Measurements from ENCODE around the gene KIF5C.

Gene KIF5C

DNA sequence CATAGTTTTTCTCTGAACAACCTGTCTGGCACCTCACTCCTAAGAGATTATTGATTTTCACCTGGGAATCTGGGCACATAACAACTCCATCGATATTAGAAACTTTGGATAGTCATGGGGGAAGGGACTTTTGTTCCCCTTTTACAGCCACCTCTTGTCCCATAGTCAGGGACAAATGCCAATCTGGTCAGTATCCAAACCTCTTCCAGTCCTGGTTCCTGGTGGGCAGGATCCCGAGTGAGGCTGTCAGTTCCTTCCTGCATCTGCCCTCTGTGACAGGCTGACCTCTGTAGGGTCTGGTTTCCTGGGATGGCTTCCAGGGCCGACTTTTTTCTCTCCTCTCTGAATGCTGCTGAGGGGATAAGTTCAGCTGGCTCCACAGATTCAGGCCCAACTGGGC, 11.0 kb downstream of the KIF5C start:
- FAIRE-seq: no peak

DNA sequence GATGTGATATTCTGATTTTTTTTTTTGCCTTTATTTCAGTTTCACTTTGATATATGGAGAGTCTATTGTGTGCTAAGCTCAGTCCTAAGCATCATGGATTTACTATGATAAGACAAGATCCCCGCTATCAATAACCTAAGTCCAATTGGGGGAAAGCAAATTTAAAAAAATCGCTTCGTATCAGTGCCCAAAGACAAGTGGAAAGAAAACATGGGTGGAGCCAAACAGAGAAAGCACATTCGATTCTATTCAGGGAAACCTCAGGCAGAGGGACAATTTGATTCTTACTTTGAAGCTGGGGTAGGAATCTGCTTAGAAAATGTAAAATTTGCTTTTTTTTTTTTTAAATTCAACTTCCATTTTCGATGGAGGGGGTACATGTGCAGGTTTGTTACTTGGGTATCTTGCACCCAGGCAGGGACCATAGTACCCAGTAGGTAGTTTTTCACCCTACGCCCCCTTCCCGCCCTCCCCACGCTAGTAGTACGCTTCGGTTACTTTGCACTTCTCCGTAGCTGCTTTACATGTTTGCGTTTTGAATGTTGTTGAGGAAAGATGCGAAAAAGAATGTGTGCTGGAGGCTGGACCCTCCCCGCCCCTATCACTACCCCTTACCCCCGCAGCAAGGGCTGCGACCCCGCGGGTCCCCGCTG, 12.4 kb downstream of the KIF5C start:
- DNase-seq (ENCODE audit: extremely low spot score, insufficient read length, low read depth): no peak
- no peak for FAIRE-seq

More for the DNA sequence above, 11.0 kb downstream of the KIF5C start:
- DNase-seq (ENCODE audit: extremely low spot score, insufficient read length, low read depth): no peak

DNA sequence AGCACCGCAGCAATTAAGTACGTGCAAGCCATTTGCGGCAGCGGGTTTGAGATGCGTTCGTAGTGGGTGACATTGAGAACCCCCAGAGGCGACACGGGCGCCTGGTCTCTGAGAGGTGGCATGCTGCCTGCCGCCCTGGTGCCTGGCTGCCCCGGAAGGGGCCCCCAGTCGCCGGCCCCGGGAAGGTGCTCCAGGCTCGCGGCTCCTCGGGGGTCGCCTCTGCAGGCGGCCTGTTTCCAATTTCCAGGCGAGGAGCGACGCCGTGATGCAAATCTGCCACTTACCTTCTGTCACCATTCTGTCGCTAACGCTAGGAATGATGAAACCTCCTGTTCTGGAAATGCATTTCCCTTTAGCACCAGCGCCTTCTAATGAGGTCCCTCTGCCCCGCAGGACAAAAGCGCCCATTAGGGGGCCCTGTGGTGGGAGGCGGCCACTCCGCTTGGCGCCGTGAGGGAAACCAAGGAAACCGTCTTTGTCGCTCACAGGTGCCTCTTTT, 13.0 kb downstream of the KIF5C start:
- DNase-seq (ENCODE audit: extremely low spot score, insufficient read length, low read depth) (no peak), FAIRE-seq (no peak)

DNA sequence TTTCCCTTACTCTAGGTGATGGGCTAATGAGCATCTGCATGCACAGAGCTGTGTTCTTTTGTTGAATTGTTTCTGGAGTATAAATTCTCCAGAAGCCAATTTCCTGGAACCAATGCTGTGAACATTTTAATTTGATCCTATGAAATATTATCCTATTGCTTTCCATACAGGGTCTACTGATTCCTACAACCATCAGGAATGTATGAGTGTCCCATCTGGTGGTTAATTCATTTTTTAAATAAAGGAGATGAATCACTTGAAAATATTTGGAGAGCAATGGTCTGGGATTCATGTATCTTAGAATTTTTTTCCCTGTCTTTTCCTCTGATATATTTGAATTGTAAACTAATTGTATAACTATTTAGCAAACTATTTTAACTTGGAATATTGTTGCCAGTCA, 14.0 kb downstream of the KIF5C start:
- DNase-seq (ENCODE audit: extremely low spot score, insufficient read length, low read depth): no peak

DNA sequence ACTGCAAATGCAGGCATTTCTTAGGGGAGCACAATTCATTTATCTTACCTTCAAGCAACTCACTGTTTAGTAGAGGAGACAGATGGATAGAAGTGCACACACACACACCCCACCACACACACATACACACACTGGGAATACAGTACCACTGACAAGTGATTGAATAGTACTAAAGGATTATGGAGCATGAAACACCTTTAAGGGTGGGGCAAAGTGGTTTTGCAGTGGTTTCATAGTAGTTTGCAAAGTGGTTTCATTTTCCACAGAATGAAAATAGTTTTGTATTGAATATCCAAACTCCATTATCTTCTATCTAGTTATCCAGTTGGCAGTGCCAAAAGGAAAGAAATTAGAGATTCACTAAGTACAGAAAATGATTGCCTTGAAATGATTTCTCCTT, 18.9 kb downstream of the KIF5C start:
- no peak for DNase-seq (ENCODE audit: extremely low spot score, insufficient read length, low read depth)
- no peak for FAIRE-seq

More for the DNA sequence above, 14.0 kb downstream of the KIF5C start:
- no peak for FAIRE-seq

DNA sequence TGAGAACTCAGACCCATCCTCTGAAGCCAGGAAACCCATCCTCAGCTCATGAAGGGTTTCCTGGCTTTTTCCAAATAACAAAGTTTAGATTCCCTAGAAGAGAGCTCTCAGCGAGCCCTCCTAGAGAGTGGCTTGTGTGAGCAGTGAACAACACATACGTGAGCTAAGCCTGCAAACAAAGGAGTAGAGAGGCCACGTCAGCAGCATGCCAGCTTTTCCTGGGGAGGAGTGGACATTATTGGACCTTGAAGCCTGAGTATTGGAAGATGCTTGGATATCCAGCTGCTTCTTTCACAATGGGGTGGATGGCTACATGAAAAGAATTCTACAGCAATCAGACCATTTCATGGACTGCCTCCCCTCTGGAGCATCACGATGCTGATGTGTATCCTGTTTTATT, 21.1 kb downstream of the KIF5C start:
- no peak for DNase-seq (ENCODE audit: extremely low spot score, insufficient read length, low read depth)
- FAIRE-seq: no peak

DNA sequence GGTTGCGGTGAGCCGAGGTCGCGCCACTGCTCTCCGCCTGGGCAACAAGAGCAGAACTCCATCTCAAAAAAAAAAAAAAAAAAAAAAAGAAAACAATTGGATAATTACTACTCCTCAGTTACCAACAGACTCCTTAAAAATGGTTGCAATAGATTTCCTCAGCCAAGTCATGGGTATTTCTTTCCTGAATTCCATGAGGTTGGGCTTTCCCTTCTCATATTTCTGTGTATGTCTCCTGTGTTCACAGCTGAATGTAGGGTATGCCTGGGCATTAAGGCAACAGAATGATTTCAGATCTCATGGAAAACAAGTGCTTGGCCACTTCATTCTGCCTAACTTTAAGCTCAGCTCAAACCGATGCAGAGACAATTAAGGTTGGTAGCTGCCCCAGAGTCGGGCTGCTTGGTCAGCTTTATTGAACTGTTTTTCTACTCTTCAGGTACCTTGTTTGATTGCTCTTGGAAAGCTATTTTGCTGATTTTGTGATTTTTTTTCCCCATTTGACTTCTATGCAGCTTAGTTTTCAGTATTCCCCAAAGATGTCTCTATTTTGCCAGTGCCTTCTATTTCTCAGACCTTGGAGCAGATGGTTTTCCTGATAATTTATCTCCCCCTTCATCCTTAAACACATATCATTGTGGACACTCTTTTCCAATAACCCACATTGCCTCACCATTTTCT, 24.8 kb downstream of the KIF5C start:
- no peak for DNase-seq (ENCODE audit: extremely low spot score, insufficient read length, low read depth)
- no peak for FAIRE-seq

DNA sequence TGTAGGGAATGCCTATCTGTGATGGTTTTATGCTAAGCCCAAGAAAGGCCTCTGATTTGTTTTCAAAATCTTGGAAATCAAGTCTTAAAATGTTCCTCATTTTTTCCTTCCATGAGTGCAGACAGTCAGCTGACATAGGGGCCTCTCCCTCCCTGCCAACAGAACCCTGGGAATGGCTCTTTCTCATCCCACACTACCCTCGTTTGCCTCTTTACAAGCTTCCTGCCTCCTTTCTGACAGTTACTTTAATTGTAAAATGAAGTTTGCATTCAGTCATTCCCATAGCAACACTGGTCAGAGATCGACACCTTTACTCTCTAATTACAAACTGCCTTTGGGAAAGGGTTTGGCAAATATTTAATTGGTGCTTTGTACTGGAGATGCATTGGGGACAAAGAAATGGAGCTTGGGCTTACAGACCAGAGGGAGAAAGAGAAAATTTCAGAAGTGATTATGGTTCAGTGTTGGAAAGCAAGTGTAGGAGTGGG, 25.4 kb downstream of the KIF5C start:
- DNase-seq (ENCODE audit: extremely low spot score, insufficient read length, low read depth): no peak
- no peak for FAIRE-seq

DNA sequence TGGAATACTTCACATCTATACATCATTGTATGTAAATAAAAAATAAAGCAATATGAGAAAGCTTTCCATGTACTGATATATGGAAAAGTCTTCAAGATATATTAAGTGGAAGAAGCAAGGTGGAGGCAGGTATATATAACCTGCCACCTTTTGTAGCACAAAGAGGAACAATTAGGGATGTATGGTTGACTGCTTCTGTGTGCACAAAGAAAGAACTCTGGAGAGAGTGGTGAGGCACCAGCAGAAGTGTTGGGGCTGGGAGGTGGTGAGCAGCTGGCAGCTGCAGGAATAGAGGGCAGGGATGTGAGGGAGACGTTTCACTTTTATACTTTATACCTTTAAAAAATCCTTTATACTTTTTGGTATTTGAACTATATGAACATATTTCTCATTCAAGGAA, 26.1 kb downstream of the KIF5C start:
- no peak for FAIRE-seq
- DNase-seq (ENCODE audit: extremely low spot score, insufficient read length, low read depth): no peak

DNA sequence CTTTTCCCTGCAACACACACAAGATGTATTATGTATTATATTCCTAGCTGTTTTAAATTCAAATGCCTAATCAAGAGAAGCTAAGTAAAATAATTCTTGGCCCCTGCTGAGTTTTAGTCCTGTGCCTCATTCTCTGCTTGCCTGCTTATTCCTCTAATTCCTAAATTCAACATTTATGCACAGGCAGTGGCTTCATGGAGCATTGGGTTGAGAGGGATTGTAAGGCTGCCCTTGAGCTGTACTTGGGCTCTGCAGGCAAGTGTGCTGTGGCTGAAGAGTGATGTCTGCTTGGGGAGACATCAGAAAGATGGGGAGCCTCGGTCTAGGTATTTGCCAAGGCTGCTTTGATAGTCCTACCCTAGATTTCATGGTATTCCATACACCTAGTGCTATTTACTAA, 27.8 kb downstream of the KIF5C start:
- no peak for DNase-seq (ENCODE audit: extremely low spot score, insufficient read length, low read depth)
- FAIRE-seq: no peak

DNA sequence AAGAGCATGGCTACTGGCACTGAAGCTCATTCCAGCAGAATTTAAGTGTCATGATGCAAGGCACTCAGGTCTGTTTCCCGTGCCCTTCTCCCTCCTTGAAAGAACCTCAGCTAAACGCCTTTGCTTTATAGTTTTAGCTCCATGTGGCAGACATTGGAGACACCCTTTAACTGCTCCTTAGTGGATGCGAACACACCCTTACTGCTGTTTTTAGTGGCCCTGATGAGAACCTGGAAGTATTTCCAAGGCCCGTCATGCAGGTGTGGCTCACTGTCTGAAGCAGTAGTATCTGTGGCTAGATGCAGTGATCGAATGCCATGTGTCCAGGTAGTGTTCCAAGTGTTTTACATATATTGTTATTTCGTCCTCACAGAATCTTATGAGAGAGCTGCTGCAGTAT, 28.3 kb downstream of the KIF5C start:
- FAIRE-seq (no peak), DNase-seq (ENCODE audit: extremely low spot score, insufficient read length, low read depth) (no peak)

DNA sequence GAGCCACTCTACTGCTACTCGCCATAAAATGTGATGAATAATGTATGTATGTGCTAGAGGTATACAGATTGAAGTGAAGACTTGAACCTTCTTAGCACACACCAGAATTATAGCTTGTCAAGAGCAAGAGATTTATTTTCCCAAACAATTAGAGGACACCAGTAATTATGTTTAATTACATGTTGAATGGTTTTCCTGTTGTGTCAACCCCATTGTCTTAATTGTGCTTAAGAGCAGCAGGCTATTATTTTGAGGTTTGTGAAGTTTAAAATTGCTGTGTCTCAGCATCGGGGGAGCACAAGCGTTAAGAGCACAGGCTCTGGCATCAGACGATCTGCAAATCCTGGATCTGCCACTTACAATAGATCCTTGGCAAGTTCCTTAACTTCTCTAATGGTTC, 29.0 kb downstream of the KIF5C start:
- FAIRE-seq (no peak), DNase-seq (ENCODE audit: extremely low spot score, insufficient read length, low read depth) (no peak)

DNA sequence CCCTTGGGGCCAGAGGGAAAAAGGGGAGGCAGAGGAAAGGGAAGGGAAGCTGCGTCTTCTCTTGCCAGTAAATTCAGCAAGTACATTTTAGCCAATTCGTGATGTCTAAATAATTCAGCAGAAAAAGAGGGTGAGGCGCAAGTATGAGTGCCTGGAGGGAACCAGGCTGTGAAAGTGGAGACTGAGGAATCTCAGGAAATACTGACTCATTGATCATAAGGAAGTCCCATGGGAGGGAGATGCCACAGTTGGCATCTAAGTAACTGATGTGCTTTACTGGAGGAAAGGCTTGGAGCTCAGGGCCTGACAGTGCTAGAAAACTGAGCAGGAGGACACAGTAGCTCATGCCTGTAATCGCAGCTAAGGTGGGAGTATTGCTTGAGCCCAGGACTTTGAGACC, 31.1 kb downstream of the KIF5C start:
- DNase-seq (ENCODE audit: extremely low spot score, insufficient read length, low read depth) (no peak), FAIRE-seq (no peak)

DNA sequence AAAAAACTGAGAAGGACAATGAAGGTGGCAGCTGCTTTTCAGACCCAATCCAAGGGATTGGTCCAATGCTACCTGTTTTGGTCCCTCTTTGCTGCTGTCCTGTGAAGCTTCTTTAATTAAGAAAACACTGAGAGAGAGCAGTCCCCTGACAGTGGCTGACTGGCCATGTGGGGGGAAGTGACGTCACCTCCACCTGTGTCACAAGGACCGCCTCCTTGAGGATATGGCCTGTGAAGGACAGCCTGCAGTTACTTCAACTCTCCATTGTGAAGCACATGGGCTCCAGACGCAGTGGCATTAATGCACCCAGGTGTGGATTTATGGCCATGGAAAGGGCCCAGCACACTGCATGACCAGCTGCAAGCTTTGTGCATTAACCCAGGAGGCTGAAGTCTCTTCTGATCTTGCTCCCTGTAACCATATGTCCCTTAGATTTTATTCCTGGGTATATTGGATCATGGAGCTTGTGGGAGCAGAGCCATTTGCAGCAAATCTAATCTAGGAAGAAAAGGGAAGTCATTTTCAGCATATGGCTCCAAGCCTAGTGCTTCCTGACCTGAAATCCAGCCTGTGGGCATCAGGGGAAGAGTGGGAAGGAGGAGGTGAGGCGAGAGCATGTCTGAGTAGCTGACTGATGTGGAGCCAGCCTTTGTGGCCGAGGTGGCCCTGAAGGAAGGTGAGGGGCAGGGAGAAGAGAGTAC, 32.2 kb downstream of the KIF5C start:
- no peak for DNase-seq (ENCODE audit: extremely low spot score, insufficient read length, low read depth)
- no peak for FAIRE-seq

DNA sequence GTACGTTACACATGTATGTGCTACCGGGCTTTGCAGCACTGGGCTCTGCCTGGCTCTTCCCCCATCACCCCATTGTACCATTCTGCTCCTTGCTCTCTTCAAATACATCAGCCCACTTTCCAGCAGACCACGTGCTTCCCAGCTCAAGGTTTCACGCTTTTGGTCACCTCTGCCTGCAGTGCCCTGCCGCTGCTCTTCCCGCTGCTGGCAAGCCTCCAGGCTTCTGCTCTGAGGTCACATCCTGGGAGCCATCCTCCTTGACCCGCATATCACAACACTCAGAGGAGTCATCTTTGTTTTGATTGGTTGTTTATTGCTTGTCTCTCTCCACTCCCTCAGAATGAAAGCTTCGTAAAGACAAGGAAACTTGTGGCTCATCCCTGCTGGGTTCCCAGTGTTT, 34.1 kb downstream of the KIF5C start:
- DNase-seq (ENCODE audit: extremely low spot score, insufficient read length, low read depth) (no peak), FAIRE-seq (no peak)

DNA sequence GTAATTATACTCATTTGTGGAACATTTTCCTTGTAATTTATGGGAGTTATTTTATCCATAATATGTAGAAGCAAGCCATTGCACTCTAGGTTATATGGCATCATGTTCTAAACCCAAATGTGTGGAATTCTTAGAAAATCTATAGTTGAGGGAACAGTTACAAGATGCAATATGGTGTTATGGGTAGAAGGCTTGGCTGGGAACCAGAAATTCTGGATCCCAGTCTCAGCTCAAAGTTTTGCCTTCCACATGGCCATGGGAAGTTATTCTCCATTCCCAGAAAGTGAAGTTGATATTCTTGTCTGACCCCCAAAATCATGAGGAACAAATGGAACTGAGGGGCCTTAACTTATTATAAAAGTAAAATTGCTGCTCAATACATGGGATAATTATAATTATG, 38.0 kb downstream of the KIF5C start:
- DNase-seq (ENCODE audit: extremely low spot score, insufficient read length, low read depth): no peak
- FAIRE-seq: no peak

DNA sequence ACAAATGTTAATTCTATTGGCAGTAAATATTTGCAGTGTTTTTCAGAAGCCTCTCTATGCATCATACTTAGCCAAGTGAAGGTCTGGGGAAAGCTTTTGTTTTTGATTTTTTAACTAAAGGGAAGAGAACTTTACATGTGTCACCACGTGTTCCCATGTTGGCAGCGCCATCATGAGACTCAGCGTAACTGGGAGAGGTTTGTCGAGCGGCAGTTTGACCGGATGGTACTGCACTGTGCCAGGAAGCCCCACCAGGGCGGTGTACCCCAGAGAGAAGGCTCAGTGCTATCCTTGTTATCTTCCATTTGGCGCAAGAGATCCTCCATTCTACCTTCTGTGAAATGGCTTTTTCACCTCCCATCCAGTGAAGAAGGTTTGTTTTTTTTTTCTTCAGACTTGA, 38.5 kb downstream of the KIF5C start:
- DNase-seq (ENCODE audit: extremely low spot score, insufficient read length, low read depth) (no peak), FAIRE-seq (no peak)

DNA sequence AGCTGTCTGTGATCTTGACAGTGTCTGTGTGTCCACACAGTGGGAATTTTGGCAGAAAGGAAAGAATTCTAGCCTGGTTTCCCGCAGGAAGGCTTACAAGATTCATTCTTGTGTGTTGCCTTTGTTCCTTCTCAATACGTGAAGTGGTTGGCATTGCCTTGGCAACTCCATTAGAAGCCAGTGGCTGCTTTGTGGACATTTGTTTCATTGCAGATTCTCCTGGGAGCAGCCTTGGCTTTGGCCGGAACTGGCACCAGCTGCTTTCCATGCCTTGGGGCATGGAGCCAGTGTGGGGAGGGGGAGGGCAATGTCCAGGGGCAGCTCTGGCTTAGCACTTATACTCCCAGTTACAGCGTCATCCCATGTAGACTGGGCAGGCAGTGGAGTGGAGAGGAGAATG, 39.4 kb downstream of the KIF5C start:
- no peak for DNase-seq (ENCODE audit: extremely low spot score, insufficient read length, low read depth)
- no peak for FAIRE-seq

DNA sequence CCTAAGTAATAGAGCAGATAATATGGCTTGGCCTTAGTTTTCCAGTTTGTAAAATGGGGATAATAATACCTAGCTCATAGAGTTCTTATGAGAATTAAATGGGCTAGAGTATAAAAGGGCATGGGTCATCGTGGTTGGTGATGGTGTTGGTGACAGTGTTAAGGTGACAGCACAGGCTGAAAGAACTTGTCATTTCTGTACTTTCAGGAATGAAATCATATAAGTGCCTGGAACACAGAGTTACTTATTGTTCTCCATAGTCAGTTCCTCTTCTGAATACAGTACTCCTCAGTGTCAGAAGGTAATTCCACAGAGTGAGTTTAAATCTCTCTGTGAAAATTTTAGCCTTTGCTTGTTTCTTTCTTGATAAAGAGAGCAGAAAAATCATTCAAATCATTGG, 42.4 kb downstream of the KIF5C start:
- DNase-seq (ENCODE audit: extremely low spot score, insufficient read length, low read depth): no peak
- FAIRE-seq: no peak

DNA sequence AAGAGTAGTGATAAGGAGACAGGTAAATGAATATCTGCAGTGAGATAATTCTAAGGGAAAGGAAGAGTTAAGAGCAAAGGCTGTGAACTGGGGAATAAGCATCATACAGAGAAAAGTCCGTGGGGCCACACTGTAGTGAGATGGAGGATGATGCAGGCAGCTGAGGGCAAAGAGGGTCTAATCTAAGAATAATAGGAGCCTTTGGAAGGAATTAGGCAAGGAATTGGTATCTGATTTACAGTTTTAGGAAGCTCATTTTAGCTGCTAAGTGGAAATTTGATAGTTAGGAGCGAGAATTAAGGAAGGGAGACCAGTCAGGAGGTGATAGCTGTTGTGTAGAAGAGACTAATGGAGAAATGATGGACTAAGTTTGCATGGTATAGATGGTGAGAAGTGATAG, 43.5 kb downstream of the KIF5C start:
- FAIRE-seq: no peak
- no peak for DNase-seq (ENCODE audit: extremely low spot score, insufficient read length, low read depth)

DNA sequence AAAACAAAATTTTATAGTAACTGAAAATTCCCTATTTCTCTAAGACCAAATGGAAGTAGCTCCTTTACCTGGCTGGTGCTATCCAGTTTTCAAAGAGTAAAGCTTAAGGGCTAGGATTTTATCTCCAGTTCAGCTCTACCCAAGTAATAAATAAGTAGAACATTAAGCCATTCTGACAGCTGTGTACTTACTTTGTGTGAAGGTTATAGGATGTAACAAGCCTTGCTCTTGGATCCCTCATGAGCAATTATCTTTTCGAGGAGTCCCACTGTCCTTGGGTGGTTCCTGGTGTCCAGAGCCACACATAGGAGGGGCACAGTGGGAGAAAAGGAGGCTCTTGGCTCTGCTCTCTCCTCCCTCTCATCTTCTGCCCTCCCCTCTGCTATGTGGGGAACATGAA, 45.5 kb downstream of the KIF5C start:
- FAIRE-seq (no peak), DNase-seq (ENCODE audit: extremely low spot score, insufficient read length, low read depth) (no peak)
